HCT116 (cell line): ENCODE results near the gene OS9. TPM values are rescaled to one million over a fixed set of nuclear protein-coding genes. Genes with fewer than 3 reads are reported as not detected.

Experiments used
- ATAC-seq: fragments of 200-7000 bp; cut with Tn5 transposase; 2 replicates; pipeline ENCODE4 v1.9.1; 2020; ENCODE audit warnings: mild to moderate bottlenecking, moderate library complexity
- BruUV-seq: library from RNA; stranded (reverse); fragments of 400-500 nt; replicated peaks from 2 replicates; lab custom pipeline; 2021; lab: Mats Ljungman, UMichigan
- CTCF ChIA-PET: fragments of 300-600 bp; sonication (Branson Sonifier 250); formaldehyde crosslinking; loops from one replicate; lab custom pipeline; 2021; ENCODE audit warnings: antibody characterized with exemption; lab: Charles Lee
- POLR2A ChIA-PET: fragments of 300-600, 350-600 bp; sonication (Branson Sonifier 250); formaldehyde crosslinking; loops from one replicate; lab custom pipeline; 2021; ENCODE audit warnings: antibody characterized with exemption; lab: Charles Lee
- RAD21 ChIA-PET, 2 experiments: fragments of 300-600 bp; sonication (Branson Sonifier 250); formaldehyde crosslinking; loops; one replicate each; lab custom pipeline; 2023; ENCODE audit warnings: low total read pairs in 2 of 2; ENCODE audit not compliant: uncharacterized antibody in 2 of 2, unreplicated experiment in 2 of 2, low non-redundant PET in 1 of 2; lab: Charles Lee
- DNase-seq: peaks from one replicate; pipeline ENCODE4 v3.0.0-alpha.2; 2010; ENCODE audit warnings: low read depth, low spot score
- H2AFZ ChIP-seq: fragments of 200-600 bp; shearing (Covaris generic), sonication (generic); 2 replicates; pipeline ENCODE4 v1.6.1; 2017; ENCODE audit warnings: low read depth, mixed run types, mixed read lengths, antibody characterized with exemption, low read length; ENCODE audit not compliant: poor library complexity, severe bottlenecking
- H3K27ac ChIP-seq: 2 replicates; pipeline ENCODE4 v1.5.1; 2012; ENCODE audit warnings: low read depth, low read length
- H3K27me3 ChIP-seq: fragments of 200-600 bp; sonication (generic); 2 replicates; pipeline ENCODE4 v1.6.1; 2016; ENCODE audit warnings: mixed run types, low read length, mixed read lengths; ENCODE audit not compliant: insufficient read depth
- H3K36me3 ChIP-seq, 2 experiments: fragments of 200-500 bp in 1 of 2; fragments of 200-600 bp in 1 of 2; sonication (Bioruptor generic) in 1 of 2; sonication (generic) in 1 of 2; 2 replicates each; pipeline versions ENCODE4 v1.5.1 to v1.6.1; 2014 to 2016; ENCODE audit warnings: low read length in 2 of 2, inconsistent platforms in 1 of 2, mixed read lengths in 1 of 2, mixed run types in 1 of 2; ENCODE audit not compliant: insufficient read depth in 2 of 2, control insufficient read depth in 1 of 2
- H3K4me1 ChIP-seq, 2 experiments: fragments of 200-600 bp in 1 of 2; sonication (generic) in 1 of 2; 2 replicates each; pipeline versions ENCODE4 v1.5.1 to v1.6.1; 2012 to 2017; ENCODE audit warnings: low read length in 2 of 2, inconsistent platforms in 1 of 2, mild to moderate bottlenecking in 1 of 2, mixed read lengths in 1 of 2, mixed run types in 1 of 2, moderate library complexity in 1 of 2; ENCODE audit not compliant: insufficient read depth in 2 of 2, control insufficient read depth in 1 of 2
- H3K4me2 ChIP-seq: fragments of 200-600 bp; sonication (generic); 2 replicates; pipeline ENCODE4 v1.6.1; 2017; ENCODE audit warnings: mixed run types, low read length, mixed read lengths
- H3K4me3 ChIP-seq, 2 experiments: fragments of 200-600 bp in 1 of 2; sonication (generic) in 1 of 2; replicated peaks in 1 of 2; 2 replicates each; pipeline ENCODE4 v1.5.1; 2011 to 2016; ENCODE audit warnings: low read length in 2 of 2, control low read depth in 1 of 2, low read depth in 1 of 2, mild to moderate bottlenecking in 1 of 2, mixed read lengths in 1 of 2, mixed run types in 1 of 2
- H3K79me2 ChIP-seq: fragments of 200-600 bp; sonication (generic); 2 replicates; pipeline ENCODE4 v1.6.1; 2017; ENCODE audit warnings: mild to moderate bottlenecking, mixed run types, low read length, moderate library complexity, mixed read lengths; ENCODE audit not compliant: insufficient read depth
- H3K9ac ChIP-seq: fragments of 200-600 bp; sonication (generic); 2 replicates; pipeline ENCODE4 v1.6.1; 2016; ENCODE audit warnings: low read length, mixed read lengths
- H3K9me2 ChIP-seq: fragments of 200-600 bp; sonication (generic), shearing (Covaris generic); 2 replicates; pipeline ENCODE4 v1.6.1; 2017; ENCODE audit warnings: mixed run types, mild to moderate bottlenecking, moderate library complexity; ENCODE audit not compliant: insufficient read depth
- H3K9me3 ChIP-seq, 2 experiments: fragments of 200-500 bp in 1 of 2; fragments of 200-600 bp in 1 of 2; sonication (Bioruptor generic) in 1 of 2; sonication (generic) in 1 of 2; 2 replicates each; pipeline ENCODE4 v1.6.1; 2014 to 2017; ENCODE audit warnings: low read length in 2 of 2, mixed read lengths in 2 of 2, inconsistent platforms in 1 of 2, low read depth in 1 of 2, mild to moderate bottlenecking in 1 of 2, mixed run types in 1 of 2, moderate library complexity in 1 of 2; ENCODE audit not compliant: control insufficient read depth in 1 of 2, insufficient read depth in 1 of 2
- H4K20me1 ChIP-seq: fragments of 200-600 bp; sonication (generic), shearing (Covaris generic); 2 replicates; pipeline ENCODE4 v1.6.1; 2017; ENCODE audit warnings: mixed run types, mild to moderate bottlenecking, moderate library complexity; ENCODE audit not compliant: insufficient read depth
- CBX3 ChIP-seq: IDR thresholded peaks from 2 replicates; pipeline ENCODE4 v1.6.1; 2012; ENCODE audit warnings: low read depth
- CEBPB ChIP-seq: IDR thresholded peaks from 2 replicates; pipeline ENCODE4 v1.6.1; 2012; ENCODE audit warnings: low read depth
- EGR1 ChIP-seq: IDR thresholded peaks from 2 replicates; pipeline ENCODE4 v1.6.1; 2012; ENCODE audit warnings: low read depth
- ELF1 ChIP-seq: IDR thresholded peaks from 2 replicates; pipeline ENCODE4 v1.6.1; 2012; ENCODE audit warnings: low read depth, borderline replicate concordance
- EZH2 ChIP-seq: fragments of 200-600 bp; sonication (generic); IDR thresholded peaks from 2 replicates; pipeline ENCODE4 v1.6.1; 2017; ENCODE audit warnings: antibody characterized with exemption, mixed run types
- MAX ChIP-seq: IDR thresholded peaks from 2 replicates; pipeline ENCODE4 v1.6.1; 2012
- POLR2A ChIP-seq: IDR thresholded peaks from 2 replicates; pipeline ENCODE4 v1.7.0; 2011; ENCODE audit warnings: borderline replicate concordance; ENCODE audit not compliant: insufficient read depth, insufficient read length; ENCODE audit errors: extremely low read depth
- POLR2AphosphoS5 ChIP-seq: IDR thresholded peaks from 2 replicates; pipeline ENCODE4 v1.6.1; 2011; ENCODE audit warnings: mild to moderate bottlenecking, low read depth, low read length, moderate library complexity
- REST ChIP-seq: IDR thresholded peaks from 2 replicates; pipeline ENCODE4 v1.6.1; 2012; ENCODE audit warnings: low read depth
- SIN3A ChIP-seq: IDR thresholded peaks from 2 replicates; pipeline ENCODE4 v1.6.1; 2012; ENCODE audit warnings: low read depth
- SP1 ChIP-seq: IDR thresholded peaks from 2 replicates; pipeline ENCODE4 v1.6.1; 2012; ENCODE audit warnings: low read depth
- TCF7L2 ChIP-seq: IDR thresholded peaks from 2 replicates; pipeline ENCODE4 v1.7.0; 2011; ENCODE audit warnings: borderline replicate concordance, inconsistent platforms; ENCODE audit not compliant: insufficient read depth, insufficient read length; ENCODE audit errors: extremely low read depth
- ZNF274 ChIP-seq: fragments of 200-500 bp; sonication (Bioruptor generic); IDR thresholded peaks from 2 replicates; pipeline ENCODE4 v1.6.1; 2014; ENCODE audit warnings: mild to moderate bottlenecking, low read depth, low read length, inconsistent platforms
- intact Hi-C: fragments of 100-400 bp; cut with micrococcal nuclease; formaldehyde crosslinking; loops from 2 replicates; pipeline ENCODE4 v1.10.0; 2022
- total RNA-seq: library from RNA; stranded (reverse); gene quantifications from one replicate; pipeline ENCODE4 v1.2.1, GENCODE V29; 2021; ENCODE audit not compliant: unreplicated experiment

OS9 gene
- total RNA-seq, 1 experiment from 2014 or later: 98.4 TPM

- Histone ChIP-seq H3K9ac (no peak overlapping the region), H3K4me2 (no peak overlapping the region), H3K27me3 (no peaks in the 10 kb centered on the region), H3K27ac (no peak overlapping the region), H3K36me3 (peaks cover 0 to 3% of the 10 kb centered on the region in 2 experiments; a peak in 2 of 4 replicates), H3K79me2 (no peaks in the 10 kb centered on the region), H3K9me3 (no peaks in the 10 kb centered on the region; a peak in 1 of 4 replicates), H3K4me1 (no peaks in the 10 kb centered on the region), H2AFZ (no peak overlapping the region), H3K4me3 (no peak overlapping the region), H3K9me2 (no peaks in the 10 kb centered on the region), H4K20me1 (no peaks in the 10 kb centered on the region; the same call in 1 of the 2 replicates)
- CTCF ChIA-PET: no interaction called here
- TF ChIP-seq CBX3 (no peak), SP1 (no peak), POLR2A (no peak)
- no peak for ATAC-seq
- no TSS peak for BruUV-seq
- POLR2A ChIA-PET: no interaction called here
- intact Hi-C loops: no loop called here
- DNase-seq: no peak
- RAD21 ChIA-PET: no interaction called here
Measured at GRCh38 chr12:57707250-57707649, 13.3 kb downstream of the OS9 start.

- BruUV-seq: no TSS peak
- no peak overlapping the region for H3K9ac ChIP-seq
- H3K27ac ChIP-seq: no peak overlapping the region
- ATAC-seq (no peak), DNase-seq (no peak)
- no peaks in the 10 kb centered on the region for H3K9me2 ChIP-seq
- H3K4me1 ChIP-seq: no peaks in the 10 kb centered on the region
- no peak overlapping the region for H3K4me2 ChIP-seq
- no peaks in the 10 kb centered on the region for H3K79me2 ChIP-seq
- no peaks in the 10 kb centered on the region for H3K27me3 ChIP-seq
- ChIA-PET RAD21 (no interaction called here), POLR2A (no interaction called here), CTCF (no interaction called here)
- intact Hi-C loops: no loop called here
- no peak overlapping the region for H3K4me3 ChIP-seq
- H3K36me3 ChIP-seq: peaks cover 0 to 1% of the 10 kb centered on the region in 2 experiments; a peak in 2 of 4 replicates
- H3K9me3 ChIP-seq: no peaks in the 10 kb centered on the region; a peak in 1 of 4 replicates
- H4K20me1 ChIP-seq: no peaks in the 10 kb centered on the region; the same call in 1 of the 2 replicates
- H2AFZ ChIP-seq: no peak overlapping the region
- no peak for TF ChIP-seq CEBPB
- TF ChIP-seq ZNF274: no peak
- TF ChIP-seq EGR1: no peak
- TF ChIP-seq EZH2: no peak
- TF ChIP-seq MAX: no peak
- no peak for TF ChIP-seq REST
- no peak for TF ChIP-seq POLR2AphosphoS5
- no peak for TF ChIP-seq TCF7L2
- no peak for TF ChIP-seq CBX3
- no peak for TF ChIP-seq SIN3A
- TF ChIP-seq ELF1: no peak
- no peak for TF ChIP-seq POLR2A
Measured at GRCh38 chr12:57708296-57708695, 14.4 kb downstream of the OS9 start.
